ENCODE measurements around the gene HDDC3.

DNA sequence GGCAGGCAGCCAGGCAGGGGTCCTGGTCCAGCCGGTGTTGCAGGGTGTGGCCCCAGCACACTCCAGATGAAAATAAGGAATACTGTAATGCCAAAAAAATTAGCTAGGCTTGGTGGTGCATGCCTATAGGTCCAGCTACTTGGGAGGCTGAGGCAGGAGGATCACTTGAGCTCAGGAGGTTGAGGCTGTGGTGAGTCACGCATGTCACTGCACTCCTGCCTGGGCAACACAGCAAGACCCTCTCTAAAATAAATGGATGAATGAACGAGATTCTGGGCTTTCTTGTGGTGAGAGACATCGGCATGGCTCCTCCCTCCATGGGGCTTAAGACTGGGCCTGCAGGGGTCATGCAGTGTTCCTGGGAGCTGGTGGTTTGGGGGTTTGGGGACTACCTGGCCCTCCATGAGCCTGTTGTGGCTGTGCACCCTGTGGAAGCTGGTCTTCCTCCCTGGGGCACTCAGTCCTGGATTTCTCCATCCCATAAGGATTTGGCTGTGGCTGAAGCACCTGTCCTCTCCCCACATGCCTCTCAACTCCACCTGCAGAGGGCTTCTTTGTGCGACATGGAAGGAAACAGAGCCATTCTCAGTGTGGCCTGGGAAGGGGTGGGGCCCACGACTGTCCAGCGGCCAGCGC is 14.7 kb upstream of the HDDC3 start:
- TF ChIP-seq, protein P1, sequence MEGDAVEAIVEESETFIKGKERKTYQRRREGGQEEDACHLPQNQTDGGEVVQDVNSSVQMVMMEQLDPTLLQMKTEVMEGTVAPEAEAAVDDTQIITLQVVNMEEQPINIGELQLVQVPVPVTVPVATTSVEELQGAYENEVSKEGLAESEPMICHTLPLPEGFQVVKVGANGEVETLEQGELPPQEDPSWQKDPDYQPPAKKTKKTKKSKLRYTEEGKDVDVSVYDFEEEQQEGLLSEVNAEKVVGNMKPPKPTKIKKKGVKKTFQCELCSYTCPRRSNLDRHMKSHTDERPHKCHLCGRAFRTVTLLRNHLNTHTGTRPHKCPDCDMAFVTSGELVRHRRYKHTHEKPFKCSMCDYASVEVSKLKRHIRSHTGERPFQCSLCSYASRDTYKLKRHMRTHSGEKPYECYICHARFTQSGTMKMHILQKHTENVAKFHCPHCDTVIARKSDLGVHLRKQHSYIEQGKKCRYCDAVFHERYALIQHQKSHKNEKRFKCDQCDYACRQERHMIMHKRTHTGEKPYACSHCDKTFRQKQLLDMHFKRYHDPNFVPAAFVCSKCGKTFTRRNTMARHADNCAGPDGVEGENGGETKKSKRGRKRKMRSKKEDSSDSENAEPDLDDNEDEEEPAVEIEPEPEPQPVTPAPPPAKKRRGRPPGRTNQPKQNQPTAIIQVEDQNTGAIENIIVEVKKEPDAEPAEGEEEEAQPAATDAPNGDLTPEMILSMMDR (IDR thresholded peaks at IDR 0.05 in 8 of 11, conservative IDR thresholded peaks at IDR 0.05 in 3 of 11) = no peak
- TF ChIP-seq POLR2A (IDR thresholded peaks at IDR 0.05) = no peak
